NCI-H2171 (cell line): ENCODE measurements around the gene HDDC2.

ENCODE experiments used
- DNase-seq: peaks from one replicate; lab custom pipeline; 2025; lab: John Stamatoyannopoulos, UW

Gene HDDC2

GRCh38 chr6:125233202-125233601 lies 68.6 kb downstream of the HDDC2 start:
- no peak for DNase-seq

GRCh38 chr6:125232466-125232865 lies 69.3 kb downstream of the HDDC2 start:
- DNase-seq: no peak

DNA sequence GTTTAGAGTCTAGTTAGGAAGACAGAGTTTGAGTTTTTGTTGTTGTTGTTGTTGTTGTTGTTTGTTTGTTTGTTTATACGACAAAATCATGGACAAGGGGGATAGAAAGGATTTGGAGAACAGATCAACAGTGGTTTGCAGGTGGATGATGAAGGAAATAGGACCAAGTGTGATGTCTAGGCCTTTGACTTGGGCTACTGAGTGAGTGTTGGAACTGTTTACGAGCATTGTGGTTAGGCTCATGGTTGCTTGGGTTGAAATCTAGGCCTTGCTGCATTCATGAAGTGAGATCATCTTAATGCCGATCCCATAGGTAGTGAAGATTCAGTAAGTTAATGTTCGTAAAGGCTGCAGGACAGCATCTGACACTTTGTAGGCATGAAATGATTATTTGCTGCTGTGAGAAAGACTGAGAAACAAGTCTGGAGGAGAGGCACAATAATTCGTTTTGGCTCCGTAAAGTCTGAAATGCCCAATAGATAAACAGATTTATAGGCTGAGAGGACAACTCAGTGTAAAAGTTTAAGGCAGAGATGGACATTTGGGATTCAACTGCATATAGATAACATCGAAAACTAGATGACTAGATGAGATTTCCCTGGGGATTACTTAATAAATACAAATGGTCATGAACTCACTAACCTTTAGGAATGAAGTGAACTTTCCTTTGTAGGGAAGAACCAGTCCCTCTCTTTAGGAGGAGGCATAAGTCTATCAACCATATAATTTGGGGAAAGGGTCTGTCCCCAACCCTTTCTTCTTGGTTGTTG lies 70.0 kb downstream of the HDDC2 start:
- DNase-seq: no peak

GRCh38 chr6:125231133-125231532 lies 70.6 kb downstream of the HDDC2 start:
- DNase-seq: no peak

- DNase-seq: no peak
Measured at GRCh38 chr6:125230674-125231073, 71.1 kb downstream of the HDDC2 start.

- no peak for DNase-seq
Measured at GRCh38 chr6:125228981-125229479, 72.7 kb downstream of the HDDC2 start.

DNA sequence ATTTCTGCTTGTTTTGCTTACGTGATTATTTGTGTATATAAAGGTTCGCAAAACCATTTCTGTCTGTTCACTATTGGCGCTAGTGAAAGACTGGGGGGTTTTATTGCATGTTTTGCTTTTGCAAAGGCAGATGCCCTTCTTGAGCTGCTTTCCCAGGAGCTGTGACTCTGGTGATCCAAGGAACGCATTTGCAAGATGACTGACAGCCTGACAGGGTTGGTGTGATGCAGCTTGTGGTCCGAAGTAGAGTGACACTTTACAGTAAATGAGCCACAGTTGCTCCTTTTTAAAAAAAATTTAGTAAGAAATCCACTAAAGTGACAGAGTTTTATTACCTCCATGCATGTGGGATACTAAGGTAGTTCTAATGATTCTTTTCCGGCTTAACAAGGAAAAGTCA lies 74.5 kb downstream of the HDDC2 start:
- no peak for DNase-seq
